ENCODE measurements around the gene AVL9. TPM values are rescaled to one million over a fixed set of nuclear protein-coding genes. Genes with fewer than 3 reads are reported as not detected.
"Not testable (repeated sequence)": the region's sequence is repeated elsewhere in the genome, so short reads cannot be mapped to it uniquely, and the experiment has no call there.

AVL9 gene
- total RNA-seq, 2 experiments from 2014 or later: 56.0 to 60.3 TPM

- CTCF ChIA-PET, POLR2A ChIA-PET: not testable (repeated sequence)
Observed at GRCh38 chr7:32619416-32619815, 124.1 kb downstream of the AVL9 start.

- CTCF ChIA-PET: no interaction called here
- POLR2A ChIA-PET: no interaction called here
Observed at GRCh38 chr7:32631021-32631420, 135.7 kb downstream of the AVL9 start.

GRCh38 chr7:32631590-32632497 lies 136.6 kb downstream of the AVL9 start:
- CTCF ChIA-PET: interaction anchor here (0.7 kb wide), 1 partner anchor 1466 kb away, joined by 3 read pairs; no protein-coding TSS in a partner anchor
- POLR2A ChIA-PET: not testable (repeated sequence)

GRCh38 chr7:32633446-32633845 lies 138.2 kb downstream of the AVL9 start:
- POLR2A ChIA-PET, CTCF ChIA-PET: not testable (repeated sequence)

- CTCF ChIA-PET, POLR2A ChIA-PET: not testable (repeated sequence)
Observed at GRCh38 chr7:32634798-32635393, 139.6 kb downstream of the AVL9 start.

- CTCF ChIA-PET, POLR2A ChIA-PET: not testable (repeated sequence)
Observed at GRCh38 chr7:32636725-32637462, 141.6 kb downstream of the AVL9 start.

GRCh38 chr7:32637611-32638010 lies 142.3 kb downstream of the AVL9 start:
- CTCF ChIA-PET, POLR2A ChIA-PET: not testable (repeated sequence)

Other genes starting within 250 kb of the AVL9 start
- 100 to 1,000 TPM; 124 to 132 TPM for gene LSM5, start 5.1 kb upstream of the AVL9 start, total RNA-seq

Data from activated CD8-positive, alpha-beta memory T cell treated with anti-CD3 and anti-CD28 coated beads for 36 hours (primary cell).